CD4-positive, alpha-beta T cell treated with Interleukin-10 for 1 hour (primary cell): ENCODE results near the gene RALGAPB.
"Not testable (repeated sequence)": the region's sequence is repeated elsewhere in the genome, so short reads cannot be mapped to it uniquely, and the experiment has no call there.

Experiments
- DNase-seq: peaks from one replicate; pipeline ENCODE4 v3.0.0-alpha.2; 2020

Gene RALGAPB

GRCh38 chr20:38447931-38448675 lies 24.5 kb upstream of the RALGAPB start:
- no peak for DNase-seq

GRCh38 chr20:38449046-38449445 lies 23.6 kb upstream of the RALGAPB start:
- no peak for DNase-seq

GRCh38 chr20:38450412-38450975 lies 22.1 kb upstream of the RALGAPB start:
- no peak for DNase-seq

- no peak for DNase-seq
Measured at GRCh38 chr20:38452880-38453624, 19.6 kb upstream of the RALGAPB start.

- no peak for DNase-seq
Measured at GRCh38 chr20:38453941-38454340, 18.7 kb upstream of the RALGAPB start.

- no peak for DNase-seq
Measured at GRCh38 chr20:38454556-38455473, 17.8 kb upstream of the RALGAPB start.

- no peak for DNase-seq
Measured at GRCh38 chr20:38458314-38458713, 14.3 kb upstream of the RALGAPB start.

- DNase-seq = no peak
Measured at GRCh38 chr20:38460040-38460623, 12.5 kb upstream of the RALGAPB start.

GRCh38 chr20:38460631-38461030 lies 12.0 kb upstream of the RALGAPB start:
- DNase-seq = not testable (repeated sequence)

GRCh38 chr20:38461167-38461566 lies 11.5 kb upstream of the RALGAPB start:
- DNase-seq = not testable (repeated sequence)

GRCh38 chr20:38461569-38461968 lies 11.1 kb upstream of the RALGAPB start:
- DNase-seq = not testable (repeated sequence)

- no peak for DNase-seq
Measured at GRCh38 chr20:38466171-38466570, 6.5 kb upstream of the RALGAPB start.

- no peak for DNase-seq
Measured at GRCh38 chr20:38466983-38467382, 5.7 kb upstream of the RALGAPB start.

GRCh38 chr20:38471245-38471644 lies 1.4 kb upstream of the RALGAPB start:
- DNase-seq = no peak

- no peak for DNase-seq
Measured at GRCh38 chr20:38471987-38472512, 593 bp upstream of the RALGAPB start.

GRCh38 chr20:38473367-38473795 lies 738 bp downstream of the RALGAPB start:
- no peak for DNase-seq

- no peak for DNase-seq
Measured at GRCh38 chr20:38477747-38478146, 5.1 kb downstream of the RALGAPB start.

GRCh38 chr20:38479596-38479995 lies 7.0 kb downstream of the RALGAPB start:
- no peak for DNase-seq

GRCh38 chr20:38485041-38485440 lies 12.4 kb downstream of the RALGAPB start:
- DNase-seq = no peak

GRCh38 chr20:38489181-38489580 lies 16.5 kb downstream of the RALGAPB start:
- DNase-seq = no peak

- no peak for DNase-seq
Measured at GRCh38 chr20:38497246-38497935, 24.7 kb downstream of the RALGAPB start.

- DNase-seq = no peak
Measured at GRCh38 chr20:38498909-38499308, 26.3 kb downstream of the RALGAPB start.
